Measurements from ENCODE around the gene HOXA6.

- TF ChIP-seq CTCF (IDR thresholded peaks at IDR 0.05) (no peak), EZH2 (IDR thresholded peaks at IDR 0.05; ENCODE audit: borderline replicate concordance, insufficient read depth, low read depth, low read length, poor library complexity, severe bottlenecking) (no peak)
Observed at GRCh38 chr7:27124902-27125689, 22.5 kb downstream of the HOXA6 start.

All from B cell (primary cell).